HG03097 (cell line): ENCODE measurements around the gene USP9X.
"Not testable (repeated sequence)": the region's sequence is repeated elsewhere in the genome, so short reads cannot be mapped to it uniquely, and the experiment has no call there.

Source experiments
- ATAC-seq: cut with Tn5 transposase; IDR thresholded peaks from one replicate; pipeline ENCODE4 v1.9.1; 2021; ENCODE audit not compliant: unreplicated experiment, low FRiP score

Gene USP9X

GRCh38 chrX:41084893-41085511, at the start of gene USP9X:
TSS of gene USP9X (plus strand) at chrX:41085445. CDS start at chrX:41123629, 38,184 bp downstream.
- ATAC-seq, result peak; percentile 49

GRCh38 chrX:41035582-41035981, 49.7 kb upstream of the USP9X start:
- ATAC-seq, result no peak

- ATAC-seq, result no peak
Observed at GRCh38 chrX:41036668-41037326, 48.4 kb upstream of the USP9X start.

- no peak for ATAC-seq
Observed at GRCh38 chrX:41043196-41043595, 42.0 kb upstream of the USP9X start.

- no peak for ATAC-seq
Observed at GRCh38 chrX:41043674-41044345, 41.4 kb upstream of the USP9X start.

- ATAC-seq, result no peak
Observed at GRCh38 chrX:41045960-41046567, 39.2 kb upstream of the USP9X start.

GRCh38 chrX:41047878-41048534, 37.2 kb upstream of the USP9X start:
- ATAC-seq, result no peak

GRCh38 chrX:41050359-41050758, 34.9 kb upstream of the USP9X start:
- no peak for ATAC-seq

GRCh38 chrX:41051288-41051687, 34.0 kb upstream of the USP9X start:
- no peak for ATAC-seq

- no peak for ATAC-seq
Observed at GRCh38 chrX:41055740-41056139, 29.5 kb upstream of the USP9X start.

GRCh38 chrX:41063276-41063675, 22.0 kb upstream of the USP9X start:
- ATAC-seq, result not testable (repeated sequence)

GRCh38 chrX:41064018-41064417, 21.2 kb upstream of the USP9X start:
- ATAC-seq, result no peak

- ATAC-seq, result no peak
Observed at GRCh38 chrX:41066391-41066790, 18.9 kb upstream of the USP9X start.

- no peak for ATAC-seq
Observed at GRCh38 chrX:41066969-41067368, 18.3 kb upstream of the USP9X start.

- no peak for ATAC-seq
Observed at GRCh38 chrX:41067721-41068120, 17.5 kb upstream of the USP9X start.

GRCh38 chrX:41076742-41077141, 8.5 kb upstream of the USP9X start:
- ATAC-seq, result no peak

- ATAC-seq, result no peak
Observed at GRCh38 chrX:41081821-41082220, 3.4 kb upstream of the USP9X start.

GRCh38 chrX:41082783-41083182, 2.5 kb upstream of the USP9X start:
- ATAC-seq, result no peak

GRCh38 chrX:41084044-41084892, 977 bp upstream of the USP9X start:
- ATAC-seq, result peak; percentile 62

GRCh38 chrX:41085512-41085877, 250 bp downstream of the USP9X start:
- ATAC-seq, result peak; percentile 27
